ENCODE results near the gene PTH2.
A peak's percentile ranks its signal among the peaks of the same experiment; 100 is the strongest.

DNA sequence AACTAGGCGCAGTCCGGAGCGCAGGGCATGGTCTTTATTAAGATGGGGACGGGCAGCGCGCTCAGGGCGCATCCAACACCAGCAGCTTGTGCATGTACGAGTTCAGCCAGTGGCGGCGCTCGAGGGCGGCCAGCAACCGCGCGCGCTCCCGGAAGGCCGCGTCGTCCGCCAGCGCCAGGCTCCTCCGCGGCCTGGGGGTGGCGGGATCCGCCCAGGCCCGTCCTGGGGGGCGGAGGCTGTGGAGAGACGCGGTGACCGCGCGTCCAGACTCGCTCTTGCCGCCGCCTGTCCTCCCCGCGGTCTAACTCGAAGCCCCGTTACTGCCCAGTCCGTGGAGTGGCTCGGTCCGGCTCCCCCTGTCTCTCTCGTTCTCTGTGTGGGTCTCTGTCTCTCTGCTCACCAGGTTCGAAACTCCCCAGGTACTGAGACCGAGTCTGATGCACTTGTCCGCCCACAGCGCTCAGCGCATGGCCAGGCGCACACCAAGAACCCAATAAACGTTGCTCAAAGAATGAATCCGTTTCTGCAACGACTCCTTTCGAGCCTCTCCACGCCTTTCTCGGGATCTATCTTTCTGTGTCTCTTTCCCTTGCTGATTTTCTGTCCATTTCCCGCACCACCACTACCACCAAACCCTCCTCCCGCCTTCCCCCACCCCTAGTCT lies 702 bp downstream of the PTH2 start:
- no peak for TF ChIP-seq POLR2A (IDR thresholded peaks at IDR 0.05)
- TF ChIP-seq, protein P1, sequence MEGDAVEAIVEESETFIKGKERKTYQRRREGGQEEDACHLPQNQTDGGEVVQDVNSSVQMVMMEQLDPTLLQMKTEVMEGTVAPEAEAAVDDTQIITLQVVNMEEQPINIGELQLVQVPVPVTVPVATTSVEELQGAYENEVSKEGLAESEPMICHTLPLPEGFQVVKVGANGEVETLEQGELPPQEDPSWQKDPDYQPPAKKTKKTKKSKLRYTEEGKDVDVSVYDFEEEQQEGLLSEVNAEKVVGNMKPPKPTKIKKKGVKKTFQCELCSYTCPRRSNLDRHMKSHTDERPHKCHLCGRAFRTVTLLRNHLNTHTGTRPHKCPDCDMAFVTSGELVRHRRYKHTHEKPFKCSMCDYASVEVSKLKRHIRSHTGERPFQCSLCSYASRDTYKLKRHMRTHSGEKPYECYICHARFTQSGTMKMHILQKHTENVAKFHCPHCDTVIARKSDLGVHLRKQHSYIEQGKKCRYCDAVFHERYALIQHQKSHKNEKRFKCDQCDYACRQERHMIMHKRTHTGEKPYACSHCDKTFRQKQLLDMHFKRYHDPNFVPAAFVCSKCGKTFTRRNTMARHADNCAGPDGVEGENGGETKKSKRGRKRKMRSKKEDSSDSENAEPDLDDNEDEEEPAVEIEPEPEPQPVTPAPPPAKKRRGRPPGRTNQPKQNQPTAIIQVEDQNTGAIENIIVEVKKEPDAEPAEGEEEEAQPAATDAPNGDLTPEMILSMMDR (IDR thresholded peaks at IDR 0.05) = peak in 3 of 6 experiments; percentile 7 to 31 (median 7)

All from thyroid gland (tissue), 4 donors.